Natural killer cell (primary cell): ENCODE measurements around the gene CTNNA3. TPM values are rescaled to one million over a fixed set of nuclear protein-coding genes. Genes with fewer than 3 reads are reported as not detected.

ENCODE experiments used
- ATAC-seq, 3 donors: fragments of 150-1000 bp in 2 of 3; fragments of 200-7000 bp in 1 of 3; cut with Tn5 transposase; 1 replicate in 1 of 3; 2 replicates in 2 of 3; pipeline ENCODE4 v1.10.0; 2021; ENCODE audit warnings: mild to moderate bottlenecking in 2 of 3, moderate library complexity in 2 of 3
- DNase-seq, 2 donors: peaks; one replicate each; pipeline versions ENCODE4 v3.0.0 to v3.0.0-alpha.2; 2013 to 2021; ENCODE audit warnings: mixed read lengths in 1 of 2
- H3K27ac ChIP-seq: one replicate; pipeline ENCODE4 v1.5.1; 2013; ENCODE audit warnings: mild to moderate bottlenecking, low read length
- H3K27me3 ChIP-seq: one replicate; pipeline ENCODE4 v1.6.1; 2013; ENCODE audit warnings: low read length; ENCODE audit not compliant: control insufficient read depth, insufficient read depth
- H3K36me3 ChIP-seq: one replicate; pipeline ENCODE4 v1.6.1; 2013; ENCODE audit warnings: low read length; ENCODE audit not compliant: control insufficient read depth, insufficient read depth
- H3K4me1 ChIP-seq: one replicate; pipeline ENCODE4 v1.6.1; 2013; ENCODE audit warnings: low read length; ENCODE audit not compliant: control insufficient read depth, insufficient read depth
- H3K4me3 ChIP-seq: one replicate; pipeline ENCODE4 v1.5.1; 2013; ENCODE audit warnings: low read length
- H3K9me3 ChIP-seq: one replicate; pipeline ENCODE4 v1.6.1; 2013; ENCODE audit warnings: low read length; ENCODE audit not compliant: control insufficient read depth, insufficient read depth
- H3K27ac Mint-ChIP-seq, 2 donors: one replicate each; pipeline ENCODE4 v1.8.0; 2022; ENCODE audit warnings: mild to moderate bottlenecking in 2 of 2, mixed read lengths in 2 of 2, moderate library complexity in 1 of 2
- H3K27me3 Mint-ChIP-seq, 2 donors: one replicate each; pipeline ENCODE4 v1.8.0; 2022; ENCODE audit warnings: low read depth in 2 of 2, mixed read lengths in 2 of 2
- H3K36me3 Mint-ChIP-seq: one replicate; pipeline ENCODE4 v1.8.0; 2022; ENCODE audit warnings: mixed read lengths
- H3K4me1 Mint-ChIP-seq, 2 donors: one replicate each; pipeline ENCODE4 v1.8.0; 2022; ENCODE audit warnings: mixed read lengths in 2 of 2
- H3K4me3 Mint-ChIP-seq: one replicate; pipeline ENCODE4 v1.8.0; 2022; ENCODE audit warnings: mild to moderate bottlenecking, moderate library complexity, mixed read lengths
- H3K9me3 Mint-ChIP-seq, 2 donors: one replicate each; pipeline ENCODE4 v1.8.0; 2022; ENCODE audit warnings: mixed read lengths in 2 of 2
- WGBS: methylation state at CpG from one replicate; pipeline ENCODE4 v1.1.7; 2013; ENCODE audit warnings: missing lambda C conversion rate; ENCODE audit not compliant: insufficient coverage; 5-methylcytosine and 5-hydroxymethylcytosine counted together
- intact Hi-C: fragments of 100-400 bp; cut with micrococcal nuclease; formaldehyde crosslinking; loops from one replicate; pipeline ENCODE4 v1.14.2; 2022
- total RNA-seq, 4 donors: library from RNA; stranded (reverse); fragments of 120-200 nt in 1 of 4; gene quantifications; one replicate each; pipeline versions ENCODE4 v1.2.3 to v1.2.4, GENCODE V29; 2013 to 2022
- TF ChIP-seq, protein P1 (sequence below): fragments of 200-600 bp; IDR thresholded peaks from one replicate; pipeline ENCODE4 v1.8.0; 2022; ENCODE audit warnings: antibody characterized with exemption

Gene CTNNA3
- total RNA-seq, 3 donors from 2014 or later (not counting 1 experiment from before 2014, with no cell fraction given), result not detected

DNA sequence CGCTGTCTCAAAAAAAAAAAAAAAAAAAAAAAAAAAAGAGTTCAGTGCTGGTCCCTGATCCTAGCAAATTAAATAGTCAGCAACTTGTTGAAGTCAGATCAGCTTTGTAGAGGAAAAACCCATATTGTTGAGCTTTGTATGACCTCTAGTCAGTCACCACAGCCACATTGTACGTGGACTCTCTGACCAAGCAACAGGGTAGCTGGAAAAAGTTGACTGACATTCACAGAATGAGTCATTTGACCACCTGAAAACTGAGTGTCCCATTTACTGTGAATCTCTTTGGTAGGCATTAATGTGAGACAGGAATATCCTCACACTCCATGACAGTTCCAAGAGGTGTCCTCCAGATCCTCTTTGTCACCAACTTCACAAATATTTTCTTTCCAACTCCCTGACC lies 399.1 kb downstream of the CTNNA3 start:
- intact Hi-C loops, result no loop called here
- WGBS, result 83% methylated on average over 2 of the region's 2 CpGs
- H3K9me3 Mint-ChIP-seq, result peaks cover 0 to 3% of the 10 kb centered on the region in 2 donors

DNA sequence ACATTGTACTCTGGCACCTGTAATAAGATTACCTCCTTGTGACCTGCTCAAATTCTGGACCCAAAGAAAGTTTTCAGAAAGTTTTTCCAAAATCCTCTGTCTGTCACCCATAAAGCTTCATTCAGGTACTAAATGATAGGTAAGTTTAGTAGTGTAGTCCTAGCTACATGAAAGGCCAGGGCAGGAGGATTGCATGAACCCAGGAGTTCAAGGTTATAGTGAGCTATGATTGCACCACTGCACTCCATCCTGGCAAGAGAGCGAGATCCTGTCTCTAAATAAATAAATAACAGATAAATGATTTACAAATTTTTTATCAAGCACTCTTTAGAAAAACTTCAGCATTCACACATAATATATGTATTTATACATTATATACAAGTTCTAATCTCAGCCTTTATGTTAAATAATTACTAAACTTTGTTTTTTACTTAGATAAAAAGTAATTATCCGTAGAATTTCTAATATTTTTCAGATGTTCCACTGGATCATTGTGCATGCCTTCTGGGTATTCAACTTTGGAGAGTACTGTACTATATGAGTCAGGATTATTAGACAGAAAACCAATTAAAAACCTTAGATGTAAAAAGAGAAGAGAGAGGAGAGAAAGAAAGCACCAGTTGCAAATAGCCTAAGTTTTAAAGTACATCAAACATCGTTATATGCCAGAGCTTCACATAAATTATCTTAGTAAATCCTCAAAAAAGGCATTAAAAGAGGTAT lies 407.1 kb downstream of the CTNNA3 start:
- H3K9me3 Mint-ChIP-seq, result peaks cover 0 to 6% of the 10 kb centered on the region in 2 donors
- no peak overlapping the region for H3K27ac Mint-ChIP-seq
- no peaks in the 10 kb centered on the region for H3K27me3 ChIP-seq
- intact Hi-C loops, result no loop called here
- no peaks in the 10 kb centered on the region for H3K4me1 ChIP-seq
- no peaks in the 10 kb centered on the region for H3K9me3 ChIP-seq
- H3K36me3 Mint-ChIP-seq, result no peaks in the 10 kb centered on the region
- TF ChIP-seq, protein P1, sequence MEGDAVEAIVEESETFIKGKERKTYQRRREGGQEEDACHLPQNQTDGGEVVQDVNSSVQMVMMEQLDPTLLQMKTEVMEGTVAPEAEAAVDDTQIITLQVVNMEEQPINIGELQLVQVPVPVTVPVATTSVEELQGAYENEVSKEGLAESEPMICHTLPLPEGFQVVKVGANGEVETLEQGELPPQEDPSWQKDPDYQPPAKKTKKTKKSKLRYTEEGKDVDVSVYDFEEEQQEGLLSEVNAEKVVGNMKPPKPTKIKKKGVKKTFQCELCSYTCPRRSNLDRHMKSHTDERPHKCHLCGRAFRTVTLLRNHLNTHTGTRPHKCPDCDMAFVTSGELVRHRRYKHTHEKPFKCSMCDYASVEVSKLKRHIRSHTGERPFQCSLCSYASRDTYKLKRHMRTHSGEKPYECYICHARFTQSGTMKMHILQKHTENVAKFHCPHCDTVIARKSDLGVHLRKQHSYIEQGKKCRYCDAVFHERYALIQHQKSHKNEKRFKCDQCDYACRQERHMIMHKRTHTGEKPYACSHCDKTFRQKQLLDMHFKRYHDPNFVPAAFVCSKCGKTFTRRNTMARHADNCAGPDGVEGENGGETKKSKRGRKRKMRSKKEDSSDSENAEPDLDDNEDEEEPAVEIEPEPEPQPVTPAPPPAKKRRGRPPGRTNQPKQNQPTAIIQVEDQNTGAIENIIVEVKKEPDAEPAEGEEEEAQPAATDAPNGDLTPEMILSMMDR, result no peak
- ATAC-seq, result no peak
- WGBS, result no CpG with 5 or more reads among the region's 3 CpGs
- no peak overlapping the region for H3K4me3 Mint-ChIP-seq
- H3K36me3 ChIP-seq, result no peaks in the 10 kb centered on the region
- no peaks in the 10 kb centered on the region for H3K4me1 Mint-ChIP-seq
- no peak overlapping the region for H3K27ac ChIP-seq
- H3K4me3 ChIP-seq, result no peak overlapping the region
- no peaks in the 10 kb centered on the region for H3K27me3 Mint-ChIP-seq
- DNase-seq, result no peak

More for the DNA sequence above, 399.1 kb downstream of the CTNNA3 start:
- H3K36me3 ChIP-seq, result no peaks in the 10 kb centered on the region
- no peak for ATAC-seq
- Mint-ChIP-seq H3K27me3 (no peaks in the 10 kb centered on the region), H3K4me3 (no peak overlapping the region), H3K27ac (no peak overlapping the region), H3K4me1 (no peaks in the 10 kb centered on the region), H3K36me3 (no peaks in the 10 kb centered on the region)
- H3K27ac ChIP-seq, result no peak overlapping the region
- no peaks in the 10 kb centered on the region for H3K9me3 ChIP-seq
- no peak overlapping the region for H3K4me3 ChIP-seq
- TF ChIP-seq, protein P1, result no peak
- no peaks in the 10 kb centered on the region for H3K27me3 ChIP-seq
- no peak for DNase-seq
- no peaks in the 10 kb centered on the region for H3K4me1 ChIP-seq

DNA sequence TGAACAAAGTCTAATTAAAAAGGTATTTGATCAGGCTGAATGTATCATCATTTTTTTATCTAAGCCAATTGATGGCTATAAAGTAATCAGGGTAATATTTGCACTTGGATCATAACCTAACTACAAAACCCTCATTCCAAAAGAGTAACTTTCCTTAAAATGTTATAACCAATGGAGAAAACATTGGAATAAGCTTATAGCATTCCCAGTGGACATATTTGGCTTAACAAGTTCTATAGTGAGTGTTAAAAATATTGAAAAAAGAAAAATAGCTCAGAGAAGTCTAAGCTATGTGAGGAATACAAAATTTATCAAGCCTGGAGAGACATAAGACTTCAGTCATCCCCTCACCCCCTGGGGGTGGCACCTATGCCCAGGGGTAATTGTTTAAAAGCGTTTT lies 411.4 kb downstream of the CTNNA3 start:
- no peaks in the 10 kb centered on the region for H3K4me1 Mint-ChIP-seq
- Histone ChIP-seq H3K36me3 (no peaks in the 10 kb centered on the region), H3K9me3 (no peaks in the 10 kb centered on the region), H3K27ac (no peak overlapping the region), H3K4me1 (no peaks in the 10 kb centered on the region), H3K4me3 (no peak overlapping the region), H3K27me3 (no peaks in the 10 kb centered on the region)
- H3K27ac Mint-ChIP-seq, result no peak overlapping the region
- WGBS, result no CpG with 5 or more reads among the region's 1 CpG
- TF ChIP-seq, protein P1, result no peak
- H3K27me3 Mint-ChIP-seq, result no peaks in the 10 kb centered on the region
- no peak overlapping the region for H3K4me3 Mint-ChIP-seq
- no peaks in the 10 kb centered on the region for H3K36me3 Mint-ChIP-seq
- DNase-seq, result no peak
- no peak for ATAC-seq
- intact Hi-C loops, result no loop called here
- H3K9me3 Mint-ChIP-seq, result peaks cover 3 to 6% of the 10 kb centered on the region in 2 donors

DNA sequence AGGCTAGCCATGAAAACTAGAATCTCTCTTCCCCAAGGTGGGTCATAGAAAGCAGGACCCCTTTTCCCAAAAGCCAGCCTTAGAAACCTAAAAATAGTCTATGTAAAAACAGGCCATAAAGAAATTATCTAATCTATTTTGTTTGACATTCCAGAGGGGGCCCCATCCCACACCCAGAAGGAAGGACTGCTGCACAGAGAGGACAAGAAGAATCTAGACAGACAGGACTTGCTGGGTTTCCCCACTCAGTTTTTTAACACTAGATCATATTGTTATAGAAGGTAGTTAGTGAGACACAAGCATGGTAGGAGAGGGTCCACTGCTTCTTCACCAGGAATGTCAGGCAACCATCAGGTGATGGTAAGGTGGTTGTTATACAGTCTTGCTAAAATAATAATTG lies 413.1 kb downstream of the CTNNA3 start:
- Mint-ChIP-seq H3K4me3 (no peak overlapping the region), H3K27ac (no peak overlapping the region)
- intact Hi-C loops, result no loop called here

More for the DNA sequence above, 413.1 kb downstream of the CTNNA3 start:
- Histone ChIP-seq H3K27me3 (no peaks in the 10 kb centered on the region), H3K27ac (no peak overlapping the region), H3K4me3 (no peak overlapping the region), H3K4me1 (no peaks in the 10 kb centered on the region), H3K9me3 (no peaks in the 10 kb centered on the region), H3K36me3 (no peaks in the 10 kb centered on the region)
- Mint-ChIP-seq H3K27me3 (no peaks in the 10 kb centered on the region), H3K4me1 (no peaks in the 10 kb centered on the region), H3K9me3 (peaks cover 0 to 10% of the 10 kb centered on the region in 2 donors), H3K36me3 (no peaks in the 10 kb centered on the region)
- ATAC-seq (no peak), DNase-seq (no peak)
- TF ChIP-seq, protein P1, result no peak
